Testis (tissue), 2 donors: ENCODE measurements around the gene FARP2.

ENCODE experiments used
- CTCF ChIP-seq, 3 experiments: fragments of 450-650 bp in 2 of 3; fragments of 200-600 bp in 1 of 3; sonication (generic) in 1 of 3; IDR thresholded peaks; one replicate each; pipeline ENCODE4 v1.5.1; 2016 to 2019; ENCODE audit warnings: antibody characterized with exemption in 3 of 3, mild to moderate bottlenecking in 2 of 3, moderate library complexity in 1 of 3
- POLR2A ChIP-seq: fragments of 450-650 bp; IDR thresholded peaks from one replicate; pipeline ENCODE4 v1.6.1; 2017; ENCODE audit warnings: antibody characterized with exemption, mild to moderate bottlenecking, moderate library complexity

DNA sequence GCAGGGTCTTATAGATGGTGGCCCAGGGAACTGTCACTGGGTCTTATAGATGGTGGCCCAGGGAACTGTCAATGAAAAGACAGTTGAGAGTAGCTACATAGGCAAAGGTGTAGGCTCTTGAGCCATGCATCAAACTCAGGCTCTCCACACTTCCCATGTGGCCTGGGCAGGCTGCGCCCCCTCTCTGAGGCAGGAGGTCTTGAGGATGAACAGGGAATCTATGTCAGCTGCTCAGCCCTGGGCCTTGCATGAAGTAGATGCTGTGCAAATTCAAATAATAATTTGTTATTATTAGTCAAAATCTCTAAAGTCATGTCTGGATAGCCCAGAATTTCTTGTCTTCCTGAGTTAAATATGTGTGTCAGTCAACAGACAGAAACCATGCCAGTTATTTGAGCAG is 125.6 kb downstream of the FARP2 start:
- no peak for TF ChIP-seq POLR2A
- no peak for TF ChIP-seq CTCF (IDR thresholded peaks at IDR 0.05)
